T-helper 9 cell (primary cell): Measurements from ENCODE around the gene GMPR2.
A peak's percentile ranks its signal among the peaks of the same experiment; 100 is the strongest.
"Not testable (repeated sequence)": the region's sequence is repeated elsewhere in the genome, so short reads cannot be mapped to it uniquely, and the experiment has no call there.

ENCODE experiments used
- DNase-seq: peaks from one replicate; pipeline ENCODE4 v3.0.0-alpha.2; 2020

The GMPR2 gene

GRCh38 chr14:24203249-24203886, 29.4 kb upstream of the GMPR2 start:
- not testable (repeated sequence) for DNase-seq

GRCh38 chr14:24204163-24205146, 28.3 kb upstream of the GMPR2 start:
- DNase-seq = no peak

GRCh38 chr14:24206260-24207103, 26.2 kb upstream of the GMPR2 start:
- DNase-seq = no peak

GRCh38 chr14:24207104-24207551, 25.6 kb upstream of the GMPR2 start:
- no peak for DNase-seq

- DNase-seq = no peak
Measured at GRCh38 chr14:24207625-24208024, 25.1 kb upstream of the GMPR2 start.

GRCh38 chr14:24211311-24211710, 21.4 kb upstream of the GMPR2 start:
- DNase-seq = no peak

GRCh38 chr14:24212924-24213865, 19.5 kb upstream of the GMPR2 start, which contains the start of gene CHMP4A:
TSS of gene CHMP4A (minus strand) at chr14:24213488. CDS start at chr14:24213439, 49 bp downstream.
- peak; percentile 94 for DNase-seq

- DNase-seq = no peak
Measured at GRCh38 chr14:24213866-24214662, 18.7 kb upstream of the GMPR2 start.

GRCh38 chr14:24215495-24216344, 17.0 kb upstream of the GMPR2 start, which contains the start of gene MDP1:
TSS of gene MDP1 (minus strand) at chr14:24216066. CDS start at chr14:24215955, 111 bp downstream.
- DNase-seq = peak; percentile 78

GRCh38 chr14:24216345-24216699, 16.4 kb upstream of the GMPR2 start:
- DNase-seq = no peak

- not testable (repeated sequence) for DNase-seq
Measured at GRCh38 chr14:24216876-24217275, 15.9 kb upstream of the GMPR2 start.

GRCh38 chr14:24219080-24219479, 13.6 kb upstream of the GMPR2 start:
- no peak for DNase-seq

- no peak for DNase-seq
Measured at GRCh38 chr14:24219521-24219920, 13.2 kb upstream of the GMPR2 start.

- DNase-seq = not testable (repeated sequence)
Measured at GRCh38 chr14:24222987-24223386, 9.7 kb upstream of the GMPR2 start.

- no peak for DNase-seq
Measured at GRCh38 chr14:24224618-24225071, 8.1 kb upstream of the GMPR2 start.

- DNase-seq = no peak
Measured at GRCh38 chr14:24226473-24226872, 6.3 kb upstream of the GMPR2 start.

- no peak for DNase-seq
Measured at GRCh38 chr14:24228902-24229301, 3.8 kb upstream of the GMPR2 start.

GRCh38 chr14:24231263-24232120, 1.2 kb upstream of the GMPR2 start:
- no peak for DNase-seq
